ENCODE measurements around the gene ZNF710. TPM values are rescaled to one million over a fixed set of nuclear protein-coding genes. Genes with fewer than 3 reads are reported as not detected.

ZNF710 gene
- total and polyA plus RNA-seq, 2 of the 13 experiments (the other 11 are each of a cell fraction or from before 2014, with no cell fraction given) = 4.7 to 20.6 TPM

DNA sequence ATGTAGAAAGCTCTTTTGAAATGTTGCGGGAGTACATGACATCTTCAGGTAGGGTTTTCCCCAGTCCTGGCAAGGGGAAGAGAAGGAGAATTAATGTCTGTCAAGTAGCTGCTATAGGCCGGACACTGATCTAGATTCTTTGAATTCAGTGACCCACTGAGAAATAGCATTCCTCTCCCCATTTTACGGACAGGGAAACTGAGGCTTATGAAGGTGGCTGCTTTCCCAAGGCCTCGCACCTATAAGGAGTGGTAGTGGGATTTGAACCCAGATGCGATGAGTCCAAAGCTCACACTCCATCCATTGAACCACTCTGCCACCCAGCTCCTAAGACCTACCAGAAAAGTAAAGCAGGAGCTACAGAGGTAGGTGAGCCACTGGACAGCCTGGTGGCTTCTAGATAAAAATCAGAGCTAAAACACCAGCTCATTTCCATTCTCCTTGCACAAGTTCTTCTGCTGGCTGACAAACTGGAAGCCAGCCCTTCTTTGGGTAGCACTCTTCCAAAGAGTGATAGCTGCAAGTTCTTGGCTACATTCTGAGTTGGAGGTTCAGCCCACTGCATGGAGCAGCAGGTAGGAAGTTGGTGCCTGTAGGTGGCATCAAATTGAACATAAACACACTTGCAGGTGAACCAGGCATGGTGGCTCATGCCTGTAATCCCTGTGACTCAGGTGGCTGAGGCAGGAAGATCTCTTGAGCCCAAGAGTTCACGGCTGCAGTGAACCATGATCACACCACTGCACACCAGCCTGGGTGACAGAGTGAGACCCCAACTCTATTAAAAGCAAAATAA is 22.0 kb downstream of the ZNF710 start:
- no peak overlapping the region for H2AFZ ChIP-seq (ENCODE audit: low read length)
- intact Hi-C loops (cut with micrococcal nuclease; ENCODE audit: unreplicated experiment) (no loop called here), in situ Hi-C loops (cut with HindIII; ENCODE audit: extremely low pct_ligation_motif_present, low pct_unique_long_range_greater_than_20kb) (no loop called here)
- no peaks in the 10 kb centered on the region for H3K9me3 ChIP-seq (ENCODE audit: low read length)
- no peak overlapping the region for H3K4me3 ChIP-seq (replicated peaks in 1 of 3; ENCODE audit: insufficient read depth in 1 of 3, low read depth in 2 of 3, low read length in 3 of 3)
- DNase-seq (ENCODE audit: low spot score) (no peak), FAIRE-seq (no peak), ATAC-seq (no peak)
- H3K4me1 ChIP-seq (ENCODE audit: insufficient read depth, low read length) = peaks cover 30% of the 10 kb centered on the region
- 86% methylated on average over 4 of the region's 6 CpGs for WGBS (ENCODE audit: low lambda C conversion rate)
- no peak overlapping the region for H3K4me2 ChIP-seq (ENCODE audit: low read depth, low read length)
- H3K9ac ChIP-seq (ENCODE audit: insufficient read depth, low read depth, low read length) = no peak overlapping the region
- no peaks in the 10 kb centered on the region for H3K27me3 ChIP-seq (ENCODE audit: control insufficient read depth in 1 of 2, insufficient read depth in 2 of 2, low read length in 2 of 2)
- no peaks in the 10 kb centered on the region; a peak in 1 of 5 replicates for H3K36me3 ChIP-seq (replicated peaks in 1 of 2; ENCODE audit: control insufficient read depth in 1 of 2, insufficient read depth in 2 of 2, low read length in 2 of 2)
- BruUV-seq (replicated peaks) = no TSS peak
- peaks cover 38% of the 10 kb centered on the region for H3K79me2 ChIP-seq (ENCODE audit: insufficient read depth, low read length)
- POLR2A ChIA-PET = interaction anchor here (1.0 kb wide), 1 partner anchor 21 kb away, joined by 3 read pairs; no protein-coding TSS in a partner anchor
- no peak overlapping the region for H3K27ac ChIP-seq (ENCODE audit: extremely low read length, insufficient read depth, low read length)
- H4K20me1 ChIP-seq (ENCODE audit: insufficient read depth, low read length) = 0 out of 2 replicates have a peak, but pooled peaks cover 2% of the 10 kb centered on the region
- TF ChIP-seq ZNF674 (CRISPR knock-in tag; IDR thresholded peaks at IDR 0.05; ENCODE audit: low read depth) (no peak), SIN3B (IDR thresholded peaks at IDR 0.05; ENCODE audit: low read length) (no peak), KMT2B (CRISPR knock-in tag; IDR thresholded peaks at IDR 0.05) (no peak), KLF12 (CRISPR knock-in tag; IDR thresholded peaks at IDR 0.05; ENCODE audit: borderline replicate concordance) (no peak), KLF9 (CRISPR knock-in tag; IDR thresholded peaks at IDR 0.05; ENCODE audit: low read depth) (no peak), ZNF629 (CRISPR knock-in tag; conservative IDR thresholded peaks at IDR 0.05) (peak; percentile 53; the same call in 1 of the 2 replicates), PAF1 (CRISPR knock-in tag; IDR thresholded peaks at IDR 0.05) (no peak)
- TF ChIP-seq, protein P1, sequence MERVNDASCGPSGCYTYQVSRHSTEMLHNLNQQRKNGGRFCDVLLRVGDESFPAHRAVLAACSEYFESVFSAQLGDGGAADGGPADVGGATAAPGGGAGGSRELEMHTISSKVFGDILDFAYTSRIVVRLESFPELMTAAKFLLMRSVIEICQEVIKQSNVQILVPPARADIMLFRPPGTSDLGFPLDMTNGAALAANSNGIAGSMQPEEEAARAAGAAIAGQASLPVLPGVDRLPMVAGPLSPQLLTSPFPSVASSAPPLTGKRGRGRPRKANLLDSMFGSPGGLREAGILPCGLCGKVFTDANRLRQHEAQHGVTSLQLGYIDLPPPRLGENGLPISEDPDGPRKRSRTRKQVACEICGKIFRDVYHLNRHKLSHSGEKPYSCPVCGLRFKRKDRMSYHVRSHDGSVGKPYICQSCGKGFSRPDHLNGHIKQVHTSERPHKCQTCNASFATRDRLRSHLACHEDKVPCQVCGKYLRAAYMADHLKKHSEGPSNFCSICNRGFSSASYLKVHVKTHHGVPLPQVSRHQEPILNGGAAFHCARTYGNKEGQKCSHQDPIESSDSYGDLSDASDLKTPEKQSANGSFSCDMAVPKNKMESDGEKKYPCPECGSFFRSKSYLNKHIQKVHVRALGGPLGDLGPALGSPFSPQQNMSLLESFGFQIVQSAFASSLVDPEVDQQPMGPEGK (CRISPR knock-in tag; IDR thresholded peaks at IDR 0.05) = no peak
- CTCF ChIA-PET (ENCODE audit: low intra/inter-chr PET ratio, low total read pairs) = no interaction called here

Data from HepG2 (cell line).